Kasumi-1 (cell line): Measurements from ENCODE around the gene SRPX.

Experiments
- DNase-seq, 2 experiments: peaks; one replicate each; lab custom pipeline; 2025; lab: John Stamatoyannopoulos, UW

The SRPX gene, protein sequence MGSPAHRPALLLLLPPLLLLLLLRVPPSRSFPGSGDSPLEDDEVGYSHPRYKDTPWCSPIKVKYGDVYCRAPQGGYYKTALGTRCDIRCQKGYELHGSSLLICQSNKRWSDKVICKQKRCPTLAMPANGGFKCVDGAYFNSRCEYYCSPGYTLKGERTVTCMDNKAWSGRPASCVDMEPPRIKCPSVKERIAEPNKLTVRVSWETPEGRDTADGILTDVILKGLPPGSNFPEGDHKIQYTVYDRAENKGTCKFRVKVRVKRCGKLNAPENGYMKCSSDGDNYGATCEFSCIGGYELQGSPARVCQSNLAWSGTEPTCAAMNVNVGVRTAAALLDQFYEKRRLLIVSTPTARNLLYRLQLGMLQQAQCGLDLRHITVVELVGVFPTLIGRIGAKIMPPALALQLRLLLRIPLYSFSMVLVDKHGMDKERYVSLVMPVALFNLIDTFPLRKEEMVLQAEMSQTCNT

DNA sequence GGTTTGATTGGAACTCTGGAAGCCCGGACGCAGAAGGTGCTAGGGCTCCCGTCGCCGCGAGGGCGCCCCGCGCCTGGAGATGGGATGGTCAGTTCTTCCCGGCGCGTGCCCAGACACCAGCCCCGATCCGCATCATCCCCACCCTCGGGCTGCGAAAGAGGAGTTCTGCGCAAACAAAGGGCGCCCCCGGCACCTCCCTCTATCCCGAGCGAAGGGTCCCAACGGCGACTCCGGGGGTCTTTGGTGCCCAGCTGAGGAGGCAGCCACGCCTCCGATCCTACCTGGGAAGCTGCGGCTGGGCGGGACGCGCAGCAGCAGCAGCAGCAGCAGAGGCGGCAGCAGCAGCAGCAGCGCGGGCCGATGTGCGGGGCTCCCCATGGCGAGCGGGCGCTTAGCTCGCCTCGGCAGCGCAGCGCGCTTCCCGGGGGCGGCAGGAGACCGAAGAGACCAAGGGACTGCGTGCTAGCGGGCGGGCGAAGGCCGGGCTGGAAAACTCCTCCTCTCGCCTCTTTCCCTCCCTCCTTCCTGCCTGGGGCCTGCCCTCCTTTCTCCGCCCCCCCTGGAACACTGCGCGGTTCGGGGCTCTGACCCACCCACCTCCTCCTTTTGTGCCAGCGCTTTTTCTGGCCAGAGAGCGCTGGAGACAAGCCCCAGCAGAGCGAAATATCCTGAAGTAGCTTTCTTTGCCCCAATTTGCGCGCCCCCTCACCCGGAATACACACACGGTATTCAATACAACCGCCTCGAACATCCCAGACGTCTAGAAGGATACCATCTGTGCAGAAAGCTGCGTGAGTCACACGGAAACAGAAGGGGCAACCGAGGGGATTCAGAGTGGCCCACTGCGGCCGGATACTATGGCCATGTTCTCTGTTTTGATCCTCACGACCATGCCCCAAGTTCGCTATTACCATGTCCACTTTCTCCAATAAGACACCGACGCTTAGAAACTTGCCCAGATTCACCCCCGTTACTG lies at the start of gene SRPX:
SRPX (minus strand) TSS at position 457 of the 976 bp plus-strand sequence; CDS start at position 378, 79 bp downstream.
- peak in 1 of 2 experiments; percentile 14 for DNase-seq

DNA sequence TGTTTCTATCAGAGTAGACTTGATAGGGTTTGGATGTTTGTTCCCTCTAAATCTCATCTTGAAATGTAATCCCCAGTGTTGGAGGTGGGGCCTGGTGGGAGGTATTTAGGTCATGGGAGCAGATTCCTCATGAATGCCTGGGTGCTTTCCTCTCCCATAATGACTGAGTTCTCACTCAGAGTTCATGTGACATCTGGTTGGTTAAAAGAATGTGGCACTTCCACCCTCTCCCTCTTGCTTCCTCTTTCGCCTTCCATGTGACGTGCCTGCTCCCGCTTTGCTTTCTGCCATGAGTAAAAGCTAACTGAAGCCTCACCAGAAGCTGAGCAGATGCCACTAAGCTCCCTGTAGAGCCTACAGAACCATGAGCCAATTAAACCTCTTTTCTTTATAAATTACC lies 47.3 kb upstream of the SRPX start:
- peak in 1 of 2 experiments; percentile 5 for DNase-seq

DNA sequence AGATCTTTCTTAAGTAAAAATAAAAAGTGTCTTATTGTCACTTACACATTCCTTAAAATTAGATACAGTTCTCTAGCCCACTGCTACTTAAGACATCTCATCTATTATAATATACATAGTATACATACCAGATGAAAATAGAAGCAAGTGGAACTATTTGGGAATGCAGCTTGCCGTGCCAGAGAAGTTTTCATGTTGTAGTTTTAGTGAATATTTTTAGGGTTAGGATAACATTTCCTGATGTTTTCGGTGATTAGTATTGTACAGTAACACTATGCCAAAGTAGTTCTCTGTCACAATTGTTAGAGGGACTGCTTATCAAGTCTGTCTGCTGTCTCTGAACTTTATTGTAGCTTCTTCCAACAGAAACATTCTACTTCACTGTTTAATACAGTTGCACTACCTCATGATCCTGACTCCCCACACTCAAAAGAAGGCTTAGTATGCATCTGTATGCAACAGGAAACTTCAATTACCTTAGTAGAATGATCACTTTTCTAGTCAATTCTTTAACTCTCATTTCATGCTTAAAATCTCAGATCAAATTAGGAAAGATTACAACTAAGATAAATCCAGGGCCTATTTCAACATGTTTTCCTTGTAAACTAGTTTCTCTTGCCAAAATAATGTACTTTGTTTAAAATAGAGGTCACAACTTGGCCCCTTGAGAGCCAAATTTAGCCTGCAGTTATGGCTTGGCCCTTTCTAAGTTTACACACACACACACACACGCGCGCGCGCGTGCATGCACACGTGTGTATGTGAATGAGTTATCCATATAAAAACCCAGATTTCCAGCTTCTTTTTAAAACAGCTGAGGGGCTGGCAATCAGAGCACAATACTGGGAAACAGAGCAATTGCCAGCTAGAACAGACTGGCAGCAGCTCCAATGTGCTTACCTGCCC lies 42.3 kb upstream of the SRPX start:
- no peak for DNase-seq

DNA sequence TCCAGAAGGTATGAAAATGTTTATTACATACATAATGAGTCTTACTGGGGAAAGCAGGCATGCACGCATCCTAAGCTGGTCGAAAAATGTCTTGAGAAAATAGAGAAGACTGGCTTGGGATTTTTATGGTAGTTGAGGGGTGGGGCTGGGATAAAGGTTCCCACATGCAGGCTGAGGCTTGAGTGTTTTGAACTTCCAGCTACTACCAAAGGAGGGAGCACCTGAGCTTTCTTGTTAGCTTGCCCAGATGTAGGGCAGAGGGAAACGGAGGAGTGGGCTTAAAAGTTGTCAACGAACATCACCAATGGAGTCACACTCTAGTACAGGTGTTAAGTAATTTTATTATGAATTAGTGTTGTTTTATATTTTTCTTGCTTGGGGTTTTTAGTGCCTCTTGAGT lies 39.6 kb upstream of the SRPX start:
- DNase-seq: peak; percentile 26 to 48

DNA sequence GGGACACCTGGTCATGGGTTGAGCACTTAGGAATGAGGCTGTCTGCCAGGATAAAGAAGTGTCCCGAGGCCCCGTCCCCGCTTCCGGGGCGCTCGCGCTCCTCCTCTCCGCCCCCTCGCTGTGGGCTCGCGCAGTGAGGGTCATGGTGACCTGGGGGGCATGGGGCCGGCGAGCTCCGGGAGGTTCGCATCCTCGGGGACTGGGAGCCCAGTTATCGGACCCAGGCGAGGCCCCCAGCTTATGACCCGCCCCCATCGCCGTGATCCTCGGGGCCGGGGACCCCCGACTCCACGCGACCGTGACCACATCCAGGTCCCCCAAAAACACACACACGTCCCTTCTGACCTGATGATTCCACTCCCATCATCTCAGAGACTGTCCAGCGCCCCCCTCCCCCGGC lies 35.3 kb upstream of the SRPX start:
- DNase-seq: no peak

DNA sequence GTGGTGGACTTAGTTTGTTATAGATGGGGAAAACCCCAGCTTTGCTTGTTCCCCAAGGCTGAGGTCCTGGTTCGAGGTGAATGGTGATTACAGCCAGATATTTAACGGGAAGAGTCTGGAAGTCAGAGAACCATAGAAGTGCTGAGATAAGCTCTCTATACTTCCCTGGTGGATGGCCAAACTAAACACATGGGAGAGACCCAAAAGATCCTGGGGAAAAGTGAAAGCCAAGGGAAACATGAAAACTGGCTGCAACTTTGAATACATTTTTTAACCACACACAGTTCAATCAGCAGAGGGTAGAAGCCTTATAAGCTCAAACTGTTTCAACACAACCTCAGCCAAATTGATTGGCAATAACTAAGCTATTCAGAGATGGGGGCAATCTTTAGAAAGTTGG lies 29.3 kb upstream of the SRPX start:
- no peak for DNase-seq

DNA sequence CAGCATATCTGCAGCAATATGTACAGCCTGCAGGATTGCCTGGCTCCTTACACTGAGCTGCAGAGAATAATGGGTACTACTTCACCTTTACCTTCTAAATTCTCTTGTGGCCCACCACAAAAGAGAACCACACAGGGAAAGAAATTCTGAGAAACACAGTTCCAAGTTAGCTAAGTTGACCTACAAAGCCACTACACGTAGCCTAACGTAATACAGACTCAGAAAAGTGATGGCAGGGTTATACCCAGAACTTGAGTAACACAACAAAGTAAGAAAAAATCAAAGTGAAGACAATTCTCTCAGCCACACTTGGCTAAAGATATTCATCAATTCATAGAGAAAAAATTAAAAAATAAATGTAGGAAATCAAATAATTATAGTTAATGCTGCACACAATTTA lies 26.4 kb upstream of the SRPX start:
- DNase-seq: no peak

DNA sequence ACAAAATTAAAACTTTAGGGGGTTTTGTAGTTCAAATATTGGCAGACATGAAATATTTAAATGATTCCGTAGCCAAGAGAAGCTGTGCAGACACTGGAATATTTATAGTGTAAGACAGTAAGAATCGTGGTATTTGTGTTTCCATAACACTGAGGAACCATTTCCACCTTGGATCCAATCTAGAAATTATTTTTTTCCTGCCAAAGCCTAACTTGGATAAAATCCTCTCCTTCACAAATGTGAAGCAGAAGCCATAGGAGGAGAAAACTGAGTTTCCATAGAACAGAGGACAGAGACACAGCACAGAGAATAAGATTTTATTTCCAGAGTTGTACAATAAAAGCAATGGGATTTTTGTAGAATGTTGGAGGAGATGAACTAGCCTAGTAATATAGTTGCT lies 19.9 kb upstream of the SRPX start:
- no peak for DNase-seq

DNA sequence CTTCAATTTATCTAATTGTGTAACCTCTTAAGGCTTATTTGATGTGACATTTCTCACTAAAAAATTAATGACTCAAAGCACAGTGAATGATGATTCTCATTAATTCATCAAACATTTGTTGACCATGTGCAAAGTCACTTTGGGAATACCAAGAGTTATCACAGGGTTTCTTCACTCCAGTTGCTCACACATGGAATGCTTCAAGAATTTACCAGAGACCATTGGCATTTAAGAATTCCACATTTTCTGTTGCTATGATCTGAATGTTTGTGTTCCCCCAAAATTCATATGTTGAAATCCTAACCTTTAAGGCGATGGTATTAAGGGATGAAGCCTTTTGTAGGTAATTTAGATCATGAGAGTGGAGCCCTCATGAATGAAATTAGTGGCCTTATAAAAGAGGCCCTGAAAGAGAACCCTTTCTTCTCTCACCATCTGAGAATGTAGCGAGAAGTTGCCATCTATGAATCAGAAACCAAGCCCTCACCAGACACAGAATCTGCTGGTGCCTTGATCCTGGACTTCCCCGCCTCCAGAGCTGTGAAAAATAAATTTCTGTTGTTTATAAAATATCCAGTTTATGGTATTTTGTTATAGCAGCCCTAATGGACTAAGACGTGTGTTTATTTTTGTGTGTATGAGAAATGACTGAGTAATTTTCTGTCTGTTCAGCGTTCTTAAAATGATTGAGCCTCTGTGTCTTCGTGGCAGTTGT lies 16.4 kb upstream of the SRPX start:
- no peak for DNase-seq

DNA sequence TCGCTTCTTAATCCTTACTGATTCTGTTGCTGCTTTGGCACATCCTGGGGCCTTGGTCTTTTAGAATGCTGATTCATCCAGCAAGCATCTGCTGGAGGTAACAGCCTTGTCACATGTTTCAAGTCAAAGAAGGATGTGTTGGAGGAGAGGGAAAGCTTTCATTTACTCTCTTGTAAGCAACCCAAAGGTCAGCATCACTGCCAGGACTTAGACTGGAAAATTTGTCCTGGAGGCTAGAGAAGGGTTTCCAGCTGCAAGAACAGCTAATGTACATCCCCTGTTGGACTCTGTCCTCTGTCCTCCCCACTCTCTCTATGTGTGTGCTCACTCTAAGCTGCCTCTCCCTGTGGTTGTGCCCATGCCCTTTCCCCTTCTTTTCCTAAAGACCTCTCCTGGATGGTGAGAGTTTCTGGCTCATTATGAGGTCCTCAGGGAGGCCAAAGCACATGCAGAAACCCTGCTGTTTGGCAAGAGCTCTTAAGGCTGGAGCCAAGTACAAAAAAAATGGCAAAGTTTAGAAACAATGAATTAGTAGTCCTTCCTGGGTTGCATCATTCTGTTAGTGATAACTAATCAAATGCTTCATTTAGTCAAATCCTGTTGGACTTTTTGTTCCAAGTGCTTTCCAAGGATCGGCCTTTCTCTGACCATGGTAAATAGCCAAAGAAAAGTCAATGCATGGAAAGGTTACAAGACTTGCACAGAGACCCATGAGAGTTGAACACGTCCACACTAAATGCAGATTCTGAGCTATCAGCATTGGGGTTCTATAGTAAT lies 13.4 kb upstream of the SRPX start:
- no peak for DNase-seq

DNA sequence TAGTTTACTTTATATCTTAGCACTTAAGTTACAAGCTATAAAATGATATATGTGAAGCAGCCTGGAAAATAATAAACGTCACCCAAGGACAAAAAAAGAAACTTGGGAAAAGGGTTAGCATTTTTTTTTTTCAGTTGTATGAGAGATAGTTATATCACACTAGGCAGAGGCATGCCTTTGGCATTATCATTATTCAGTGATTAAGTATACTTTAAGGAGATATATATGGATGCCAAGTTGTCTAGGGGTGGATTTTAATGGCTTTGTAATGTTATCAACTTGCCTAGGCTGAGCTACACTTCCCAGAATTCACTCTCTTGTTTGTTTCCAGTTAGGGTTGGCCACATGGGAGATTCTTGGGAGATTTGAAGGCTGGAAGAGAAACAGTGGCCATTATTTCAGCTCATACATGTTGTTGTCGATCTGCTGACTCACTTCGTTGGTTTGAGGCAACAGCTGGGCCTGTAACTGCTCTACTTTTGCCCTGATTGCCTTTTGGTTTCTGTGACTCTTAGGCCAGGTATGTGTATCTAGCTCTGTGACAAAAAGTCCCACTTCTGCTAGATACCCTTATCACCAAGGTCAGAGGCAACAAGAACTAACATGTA lies 11.5 kb upstream of the SRPX start:
- DNase-seq: no peak

DNA sequence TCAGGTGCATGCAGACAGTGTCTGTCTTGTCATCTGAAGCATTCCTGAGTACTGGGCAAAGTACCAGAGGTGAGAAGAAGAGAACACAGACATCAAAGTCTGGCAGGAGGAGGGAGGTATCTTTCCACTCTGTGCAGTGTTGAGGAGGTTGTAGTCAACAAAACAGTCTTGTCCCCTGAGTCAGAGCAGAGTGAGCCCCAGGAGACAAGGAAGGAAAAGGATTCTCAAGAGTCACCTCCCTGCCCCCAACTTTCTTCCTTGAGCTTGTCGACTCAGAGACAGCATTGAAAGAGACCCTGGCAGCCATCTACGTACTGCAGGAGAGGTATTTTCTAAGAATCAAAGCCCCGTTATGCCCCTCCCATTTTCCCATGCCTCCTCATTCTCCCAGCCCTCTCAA lies 4.4 kb upstream of the SRPX start:
- DNase-seq: no peak

DNA sequence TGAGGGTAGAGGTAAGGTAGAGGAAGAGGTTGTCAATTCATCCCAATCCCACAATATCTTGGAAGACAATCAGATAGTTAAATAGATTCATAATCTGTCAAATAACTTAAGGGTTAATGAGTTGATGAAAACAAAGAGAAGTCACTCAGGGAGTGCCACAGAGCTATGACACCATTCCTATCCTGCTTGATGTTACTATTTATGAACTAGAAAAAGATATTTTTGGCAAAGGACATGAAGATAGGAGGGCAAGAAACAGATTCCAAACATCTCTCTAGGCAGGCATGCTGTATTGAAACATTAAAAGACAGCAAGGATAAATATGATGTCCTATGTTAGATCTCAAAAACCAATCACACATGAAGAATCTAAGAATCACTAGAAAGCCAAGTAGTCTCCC lies 3.5 kb upstream of the SRPX start:
- DNase-seq: no peak

DNA sequence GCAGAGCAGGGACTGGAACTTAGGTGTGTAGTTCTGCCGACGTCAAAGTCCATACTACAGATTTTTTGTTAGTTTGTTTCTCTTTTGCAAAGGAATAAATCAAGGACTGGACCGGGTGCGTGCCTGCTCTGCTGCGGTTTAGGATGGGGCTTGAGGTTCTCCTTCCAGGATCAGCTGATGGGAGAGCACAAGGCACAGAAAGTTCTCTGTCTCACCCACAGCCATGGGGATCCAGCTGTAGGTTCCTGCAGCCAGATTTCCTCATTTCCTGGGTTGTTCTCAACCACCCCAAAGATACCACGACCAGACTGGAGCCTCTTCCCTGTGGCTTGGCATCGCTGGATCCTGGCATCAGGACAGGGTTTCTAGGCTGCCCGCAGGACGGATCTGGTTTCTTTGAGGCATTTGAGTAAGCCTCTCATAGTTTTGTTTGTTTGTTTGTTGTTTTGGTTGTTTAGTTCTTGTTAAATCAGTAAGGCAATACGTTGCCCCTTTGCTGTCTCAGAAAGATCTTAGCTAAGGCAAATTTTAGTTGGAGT lies 789 bp upstream of the SRPX start:
- no peak for DNase-seq

DNA sequence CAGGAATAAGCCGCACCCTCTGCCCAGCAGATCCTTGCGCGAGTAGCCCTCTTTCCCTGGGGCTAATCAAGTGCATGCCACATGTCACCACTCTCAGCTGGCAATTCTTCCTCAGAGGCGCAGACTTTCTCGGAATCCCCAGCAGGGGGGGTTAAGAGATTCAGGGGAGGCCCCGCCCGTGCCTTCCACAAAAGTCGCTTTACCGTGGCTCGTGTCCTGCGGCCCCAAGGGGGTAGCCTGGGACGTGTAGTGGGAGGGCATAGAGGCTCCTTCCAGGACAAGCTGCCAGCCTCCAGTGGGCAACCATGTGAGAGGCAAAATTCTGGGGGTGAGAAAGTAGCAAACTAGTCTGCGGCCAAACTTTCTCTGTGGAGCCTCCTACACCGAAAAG lies 652 bp downstream of the SRPX start:
- peak; percentile 51 to 67 for DNase-seq

DNA sequence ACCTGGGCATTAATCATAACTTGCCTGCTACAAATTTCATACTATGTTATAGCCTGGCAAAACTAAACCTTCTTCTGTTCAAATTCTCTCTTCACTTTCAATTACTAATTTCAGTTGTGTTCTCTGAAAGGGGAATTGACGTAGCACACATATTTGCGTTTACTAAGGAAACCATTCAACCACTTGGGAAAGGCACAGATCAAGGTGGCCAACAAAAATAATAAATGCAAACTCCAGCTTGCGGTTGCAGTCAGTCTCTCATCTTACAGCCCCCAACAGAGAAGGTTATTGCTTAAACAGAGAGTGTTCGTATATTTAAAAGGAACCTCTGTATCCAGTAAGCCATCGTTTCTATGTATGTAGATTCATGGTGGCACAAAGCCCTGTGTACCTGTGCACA lies 4.0 kb downstream of the SRPX start:
- no peak for DNase-seq

DNA sequence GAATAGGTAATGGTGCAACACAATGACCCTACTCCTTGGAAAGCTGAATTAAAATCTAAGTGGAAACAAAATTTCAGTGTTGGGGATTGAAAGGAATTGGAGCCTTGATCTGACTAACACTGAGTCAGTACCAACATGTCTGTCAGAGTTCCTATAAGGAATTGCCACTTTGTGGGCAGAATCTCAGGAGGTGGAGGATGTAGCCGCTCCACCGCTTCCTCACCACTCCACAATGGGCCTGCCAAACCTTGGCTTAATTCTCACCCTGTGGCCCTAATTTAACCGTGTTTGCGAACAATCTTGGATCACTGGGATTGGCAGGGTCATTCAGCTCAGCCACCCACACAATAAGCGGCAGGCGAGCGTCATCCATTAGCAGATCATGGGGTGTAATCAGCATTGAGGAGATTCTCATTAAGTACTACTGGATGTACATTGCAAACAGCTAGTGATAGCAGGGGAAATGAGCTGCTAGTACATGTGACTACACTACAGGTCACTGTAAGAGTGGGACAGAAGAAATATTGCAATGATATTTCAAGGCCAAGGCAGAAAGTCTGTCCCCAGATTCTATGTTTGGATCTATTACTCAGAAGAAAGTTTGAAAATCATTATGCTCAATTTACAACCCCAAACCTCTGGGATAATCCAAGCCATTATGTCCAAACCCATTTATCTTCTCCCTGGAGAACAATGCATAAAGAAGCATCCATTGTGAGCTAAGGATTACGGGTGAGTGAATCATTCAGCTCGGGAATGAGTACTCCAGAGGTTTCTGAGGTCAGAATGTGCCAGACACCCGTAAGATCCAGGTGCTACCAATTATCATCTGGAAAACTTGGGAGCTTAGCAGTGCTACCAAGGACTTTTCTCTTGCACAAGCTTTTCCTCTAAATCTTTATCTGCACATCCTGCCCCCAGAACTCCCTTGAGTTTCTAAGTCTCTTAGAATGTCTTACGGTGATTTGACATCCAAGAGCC lies 5.8 kb downstream of the SRPX start:
- no peak for DNase-seq

DNA sequence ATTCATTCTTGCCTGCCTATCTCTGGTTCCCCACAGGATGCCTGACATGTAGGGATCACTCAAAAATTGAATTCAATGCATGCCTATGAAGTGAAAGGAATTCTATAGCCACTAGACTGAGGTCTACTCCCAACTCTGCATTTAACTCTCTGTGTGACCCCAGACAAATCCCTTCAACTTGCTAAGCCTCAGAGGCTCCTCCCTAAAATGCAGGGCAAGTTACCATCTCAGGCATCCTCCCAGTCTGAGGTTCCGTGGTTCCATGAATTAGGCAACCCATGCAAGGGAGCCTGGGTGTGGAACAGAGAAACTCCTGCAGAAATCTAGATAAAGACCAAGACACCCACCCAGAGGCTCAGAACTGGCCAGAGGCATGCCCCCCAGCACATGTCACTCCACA lies 6.6 kb downstream of the SRPX start:
- no peak for DNase-seq
